ENCODE data around the gene ATR. TPM values are rescaled to one million over a fixed set of nuclear protein-coding genes. Genes with fewer than 3 reads are reported as not detected.

The ATR gene
- total and polyA plus RNA-seq, 3 donors from 2014 or later = 21.8 to 42.8 (median 34.9) TPM

DNA sequence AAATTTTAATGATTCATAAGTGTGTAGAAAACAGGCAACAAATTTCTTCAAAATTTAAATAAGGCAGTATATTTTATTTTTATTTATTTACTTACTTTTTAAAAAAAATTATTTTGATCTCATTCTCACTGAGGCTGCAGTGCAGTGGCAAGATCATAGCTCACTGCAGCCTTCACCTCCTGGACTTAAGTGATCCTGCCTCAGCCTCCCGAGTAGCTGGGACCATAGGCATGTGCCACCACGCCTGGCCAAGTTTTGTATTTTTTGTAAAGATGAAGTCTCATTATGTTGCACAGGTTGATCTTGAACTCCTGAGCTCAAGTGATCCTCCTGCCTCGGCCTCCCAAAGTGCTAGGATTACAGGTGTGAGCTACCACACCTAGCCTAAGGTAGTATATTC is 69.5 kb downstream of the ATR start:
- intact Hi-C loops (cut with DNase I; ENCODE audit: low total_unique reads) = no loop called here
- no peak overlapping the region for H3K4me3 ChIP-seq
- H3K27ac ChIP-seq = no peak overlapping the region
- DNase-seq = no peak
- TF ChIP-seq POLR2A (IDR thresholded peaks at IDR 0.05) = no peak
- TF ChIP-seq, protein P1, sequence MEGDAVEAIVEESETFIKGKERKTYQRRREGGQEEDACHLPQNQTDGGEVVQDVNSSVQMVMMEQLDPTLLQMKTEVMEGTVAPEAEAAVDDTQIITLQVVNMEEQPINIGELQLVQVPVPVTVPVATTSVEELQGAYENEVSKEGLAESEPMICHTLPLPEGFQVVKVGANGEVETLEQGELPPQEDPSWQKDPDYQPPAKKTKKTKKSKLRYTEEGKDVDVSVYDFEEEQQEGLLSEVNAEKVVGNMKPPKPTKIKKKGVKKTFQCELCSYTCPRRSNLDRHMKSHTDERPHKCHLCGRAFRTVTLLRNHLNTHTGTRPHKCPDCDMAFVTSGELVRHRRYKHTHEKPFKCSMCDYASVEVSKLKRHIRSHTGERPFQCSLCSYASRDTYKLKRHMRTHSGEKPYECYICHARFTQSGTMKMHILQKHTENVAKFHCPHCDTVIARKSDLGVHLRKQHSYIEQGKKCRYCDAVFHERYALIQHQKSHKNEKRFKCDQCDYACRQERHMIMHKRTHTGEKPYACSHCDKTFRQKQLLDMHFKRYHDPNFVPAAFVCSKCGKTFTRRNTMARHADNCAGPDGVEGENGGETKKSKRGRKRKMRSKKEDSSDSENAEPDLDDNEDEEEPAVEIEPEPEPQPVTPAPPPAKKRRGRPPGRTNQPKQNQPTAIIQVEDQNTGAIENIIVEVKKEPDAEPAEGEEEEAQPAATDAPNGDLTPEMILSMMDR (IDR thresholded peaks at IDR 0.05) = no peak
- H3K9me3 ChIP-seq = no peaks in the 10 kb centered on the region
- no peaks in the 10 kb centered on the region for H3K4me1 ChIP-seq
- WGBS, 2 donors = 90 to 97% methylated on average over 3 of the region's 3 CpGs
- no peaks in the 10 kb centered on the region for H3K36me3 ChIP-seq (ENCODE audit: low read depth, missing control alignments)
- H3K27me3 ChIP-seq = no peaks in the 10 kb centered on the region

DNA sequence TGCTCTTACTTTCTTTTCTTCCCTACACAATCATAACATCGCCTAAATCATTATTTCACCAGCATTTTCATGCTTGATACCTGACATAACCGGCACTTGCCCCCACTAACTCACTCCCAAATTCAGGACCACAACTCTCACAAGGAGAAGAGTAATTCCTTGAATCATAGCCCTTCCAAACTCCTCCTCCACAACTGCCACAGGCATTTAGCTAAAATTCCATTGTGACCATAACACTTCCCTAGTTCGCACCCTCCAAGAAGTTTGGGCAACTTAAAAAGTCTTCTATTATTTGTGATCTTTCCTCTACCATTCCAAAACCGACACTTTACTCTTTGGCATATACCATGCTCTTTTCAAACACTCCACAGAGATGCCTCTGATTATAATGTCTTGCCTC is 71.3 kb downstream of the ATR start:
- Histone ChIP-seq H3K9me3 (no peaks in the 10 kb centered on the region), H3K36me3 (ENCODE audit: low read depth, missing control alignments) (no peaks in the 10 kb centered on the region), H3K27ac (no peak overlapping the region), H3K4me1 (no peaks in the 10 kb centered on the region), H3K4me3 (no peak overlapping the region), H3K27me3 (no peaks in the 10 kb centered on the region)
- intact Hi-C loops (cut with DNase I; ENCODE audit: low total_unique reads) = no loop called here
- no peak for DNase-seq
- no peak for TF ChIP-seq POLR2A (IDR thresholded peaks at IDR 0.05)
- TF ChIP-seq, protein P1 (IDR thresholded peaks at IDR 0.05) = no peak
- WGBS, 2 donors = 94 to 98% methylated on average over 4 of the region's 4 CpGs

DNA sequence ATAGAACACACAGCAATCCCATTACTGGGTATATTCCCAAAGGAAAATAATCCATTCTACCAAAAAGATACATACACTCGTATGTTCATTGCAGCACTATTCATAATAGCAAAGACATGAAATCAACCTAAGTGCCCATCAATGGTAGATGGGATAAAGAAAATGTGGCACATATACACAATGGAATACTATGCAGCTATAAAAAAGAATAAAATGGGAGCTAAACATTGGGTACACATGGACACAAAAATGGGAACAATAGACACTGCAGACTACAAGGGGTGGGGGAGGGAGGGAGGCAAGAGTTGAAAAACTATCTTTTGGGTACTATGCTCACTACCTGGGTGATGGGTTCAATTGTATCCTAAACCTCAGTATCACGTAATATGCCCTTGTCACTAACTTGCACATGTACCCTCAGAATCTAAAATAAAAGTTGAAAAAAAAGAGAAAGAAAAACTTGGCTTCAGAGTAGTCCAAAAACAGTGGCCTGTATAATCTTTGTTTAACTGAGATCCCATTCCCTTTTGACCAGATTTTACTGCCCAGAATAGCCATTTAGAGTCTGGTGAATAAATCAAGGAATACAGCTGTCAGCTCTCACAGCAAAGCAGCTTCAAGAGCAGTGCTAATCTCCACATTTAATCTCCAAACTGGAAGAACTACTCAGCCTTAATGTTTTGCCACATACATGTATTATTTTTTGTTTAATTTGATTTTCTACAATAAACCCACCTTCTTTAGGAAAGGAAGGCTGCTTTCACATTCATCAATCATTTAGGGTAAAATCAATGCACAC is 76.1 kb downstream of the ATR start:
- H3K36me3 ChIP-seq (ENCODE audit: low read depth, missing control alignments) = no peaks in the 10 kb centered on the region
- DNase-seq = no peak
- intact Hi-C loops (cut with DNase I; ENCODE audit: low total_unique reads) = no loop called here
- WGBS, 2 donors = 90 to 94% methylated on average over 2 of the region's 2 CpGs
- H3K27ac ChIP-seq = no peak overlapping the region
- H3K4me1 ChIP-seq = no peaks in the 10 kb centered on the region
- H3K9me3 ChIP-seq = no peaks in the 10 kb centered on the region
- H3K27me3 ChIP-seq = no peaks in the 10 kb centered on the region
- no peak overlapping the region for H3K4me3 ChIP-seq
- TF ChIP-seq POLR2A (IDR thresholded peaks at IDR 0.05) = no peak
- TF ChIP-seq, protein P1 (IDR thresholded peaks at IDR 0.05) = no peak

DNA sequence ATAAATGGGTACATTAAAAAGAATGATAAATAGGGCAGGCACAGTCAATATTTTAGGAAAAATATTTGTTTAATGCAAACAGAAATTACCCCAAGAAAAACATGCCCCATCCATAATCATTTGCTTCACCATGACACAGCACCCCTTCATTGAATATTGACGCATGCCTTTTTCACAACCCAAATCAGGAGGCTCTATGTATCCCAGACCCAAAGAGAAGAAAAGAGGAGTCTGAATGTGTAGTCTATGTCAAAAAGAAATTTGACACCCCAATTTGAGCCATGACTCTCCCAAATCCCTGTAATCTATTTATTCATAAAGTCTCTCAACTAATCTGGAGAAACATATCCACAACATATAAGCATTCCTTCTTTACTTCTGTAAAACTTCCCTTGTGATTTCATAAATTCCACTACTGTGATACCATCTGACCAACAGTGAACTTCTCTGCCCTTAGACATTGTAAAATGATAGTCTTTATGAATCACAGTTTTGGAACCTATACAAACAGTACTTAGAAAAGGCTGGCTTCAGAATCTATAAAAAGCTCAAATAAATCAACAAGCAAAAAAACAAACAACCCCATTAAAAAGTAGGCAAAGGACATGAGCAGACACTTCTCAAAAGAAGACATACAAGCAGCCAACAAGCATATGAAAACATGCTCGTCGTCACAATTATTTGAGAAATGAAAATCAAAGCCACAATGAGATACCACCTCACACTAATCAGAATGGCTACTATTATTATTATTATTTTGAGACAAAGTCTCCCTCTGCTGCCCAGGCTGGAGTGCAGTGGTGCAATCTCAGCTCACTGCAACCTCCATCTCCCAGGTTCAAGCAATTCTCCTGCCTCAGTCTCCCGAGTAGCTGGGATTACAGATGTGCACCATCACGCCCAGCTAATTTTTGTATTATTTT is 77.3 kb downstream of the ATR start:
- Histone ChIP-seq H3K9me3 (no peaks in the 10 kb centered on the region), H3K4me3 (no peak overlapping the region), H3K36me3 (ENCODE audit: low read depth, missing control alignments) (no peaks in the 10 kb centered on the region), H3K4me1 (no peaks in the 10 kb centered on the region), H3K27me3 (no peaks in the 10 kb centered on the region), H3K27ac (no peak overlapping the region)
- intact Hi-C loops (cut with DNase I; ENCODE audit: low total_unique reads) = no loop called here
- WGBS, 2 donors = 89 to 90% methylated on average over 5 of the region's 5 CpGs
- no peak for DNase-seq
- no peak for TF ChIP-seq POLR2A (IDR thresholded peaks at IDR 0.05)
- TF ChIP-seq, protein P1 (IDR thresholded peaks at IDR 0.05) = no peak

Measured in testis (tissue), 3 donors.